Loucy (cell line): ENCODE data around the gene CNTNAP2.

Experiments
- H2AFZ ChIP-seq: fragments of 200-600 bp; sonication (generic); 2 replicates; pipeline ENCODE4 v1.6.0; 2016; ENCODE audit warnings: antibody characterized with exemption, mild to moderate bottlenecking, low read length, moderate library complexity
- H3F3A ChIP-seq: fragments of 200-600 bp; 2 replicates; pipeline ENCODE4 v1.6.0; 2016; ENCODE audit warnings: antibody characterized with exemption, low read depth, mild to moderate bottlenecking
- H3K27me3 ChIP-seq: fragments of 200-600 bp; sonication (generic); 2 replicates; pipeline ENCODE4 v1.6.1; 2014; ENCODE audit warnings: low read length, mild to moderate bottlenecking; ENCODE audit not compliant: insufficient read depth, poor library complexity, severe bottlenecking
- H3K36me3 ChIP-seq: fragments of 200-600 bp; sonication (generic); 2 replicates; pipeline ENCODE4 v1.6.1; 2016; ENCODE audit warnings: low read length; ENCODE audit not compliant: insufficient read depth
- H3K4me1 ChIP-seq: fragments of 200-600 bp; sonication (generic); 2 replicates; pipeline ENCODE4 v1.5.1; 2014; ENCODE audit warnings: low read length, mild to moderate bottlenecking; ENCODE audit not compliant: insufficient read depth, poor library complexity, severe bottlenecking
- H3K4me2 ChIP-seq: fragments of 200-600 bp; sonication (generic); 2 replicates; pipeline ENCODE4 v1.6.0; 2014; ENCODE audit warnings: antibody characterized with exemption, low read length, low read depth, mild to moderate bottlenecking; ENCODE audit not compliant: poor library complexity, severe bottlenecking
- H3K4me3 ChIP-seq: fragments of 200-600 bp; sonication (generic); 2 replicates; pipeline ENCODE4 v1.5.1; 2014; ENCODE audit warnings: low read length, mild to moderate bottlenecking, mixed read lengths; ENCODE audit not compliant: poor library complexity, severe bottlenecking
- H3K79me2 ChIP-seq: fragments of 200-600 bp; sonication (generic); 2 replicates; pipeline ENCODE4 v1.6.1; 2014; ENCODE audit warnings: low read length; ENCODE audit not compliant: insufficient read depth
- H3K9ac ChIP-seq: fragments of 200-600 bp; sonication (generic); 2 replicates; pipeline ENCODE4 v1.6.0; 2014; ENCODE audit warnings: mild to moderate bottlenecking, low read depth, low read length, moderate library complexity; ENCODE audit not compliant: poor library complexity, severe bottlenecking
- H3K9me2 ChIP-seq: fragments of 200-600 bp; sonication (generic); replicated peaks from 2 replicates; pipeline ENCODE4 v1.6.1; 2016; ENCODE audit warnings: low read depth, low read length, mixed read lengths
- H3K9me3 ChIP-seq: fragments of 200-600 bp; sonication (generic); 2 replicates; pipeline ENCODE4 v1.6.1; 2014; ENCODE audit warnings: mild to moderate bottlenecking, antibody characterized with exemption, low read length, low read depth; ENCODE audit not compliant: insufficient read depth
- H4K20me1 ChIP-seq: fragments of 200-600 bp; sonication (generic); 2 replicates; pipeline ENCODE4 v1.6.0; 2014; ENCODE audit warnings: antibody characterized with exemption, low read length, mild to moderate bottlenecking; ENCODE audit not compliant: insufficient read depth, poor library complexity, severe bottlenecking
- CTCF ChIP-seq: fragments of 200-600 bp; sonication (generic); conservative IDR thresholded peaks from 2 replicates; pipeline ENCODE4 v1.5.1; 2014; ENCODE audit warnings: mild to moderate bottlenecking, antibody characterized with exemption, low read length
- EZH2phosphoT487 ChIP-seq: fragments of 200-600 bp; IDR thresholded peaks from 2 replicates; pipeline ENCODE4 v1.6.1; 2018; ENCODE audit warnings: antibody characterized with exemption, mild to moderate bottlenecking, moderate library complexity, borderline replicate concordance

The CNTNAP2 gene

DNA sequence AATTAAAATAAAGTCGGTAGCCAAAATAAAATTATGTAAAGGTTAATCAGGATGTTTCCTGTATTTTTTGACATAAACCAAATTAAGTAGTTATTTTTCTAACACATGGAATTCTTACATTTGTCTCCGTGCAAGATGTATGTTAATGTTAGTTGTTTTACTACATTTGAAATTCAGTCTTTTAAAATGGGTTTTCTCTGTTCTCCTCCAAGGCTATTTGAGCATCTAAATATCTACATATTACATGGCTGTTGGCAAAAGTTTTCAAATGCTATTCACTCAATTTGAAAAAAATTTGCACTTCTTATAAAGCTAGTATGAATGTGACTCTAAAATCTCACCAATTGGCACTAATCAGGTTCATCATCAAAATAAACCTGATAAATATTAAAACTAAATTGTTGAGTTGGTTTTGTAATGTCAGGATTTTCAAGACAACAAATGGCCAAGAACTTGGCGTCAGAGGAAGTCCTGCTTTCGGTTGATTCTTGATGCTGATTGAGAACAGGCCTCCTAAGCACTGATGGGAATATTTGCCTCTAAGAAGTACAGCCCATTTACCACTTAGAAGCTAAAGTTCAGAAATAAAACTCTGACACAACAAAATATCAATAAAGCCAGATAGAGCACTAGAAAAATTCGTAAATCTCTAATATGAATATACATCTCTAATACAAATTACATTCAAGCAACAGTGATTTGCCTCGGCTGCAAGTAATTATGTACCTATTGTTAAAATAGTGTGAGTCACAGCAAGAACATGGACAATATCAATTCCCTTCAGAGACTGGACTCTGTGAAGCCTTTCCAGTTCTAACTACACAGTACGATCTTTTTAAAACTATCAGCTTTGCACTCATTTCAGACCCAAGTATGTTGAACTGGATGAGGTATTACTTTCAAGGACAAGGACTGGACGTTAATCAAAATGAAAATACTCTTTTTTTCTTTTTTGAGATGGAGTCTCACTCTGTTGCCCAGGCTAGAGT is 1740.8 kb downstream of the CNTNAP2 start:
- Histone ChIP-seq H3K4me1 (no peaks in the 10 kb centered on the region), H3K9ac (no peak overlapping the region), H4K20me1 (no peaks in the 10 kb centered on the region), H3K36me3 (no peaks in the 10 kb centered on the region), H3K4me3 (no peak overlapping the region), H3K9me3 (no peaks in the 10 kb centered on the region), H3K4me2 (no peak overlapping the region), H2AFZ (no peak overlapping the region), H3K27me3 (no peaks in the 10 kb centered on the region), H3K9me2 (no peaks in the 10 kb centered on the region), H3K79me2 (no peaks in the 10 kb centered on the region), H3F3A (no peaks in the 10 kb centered on the region)
- TF ChIP-seq CTCF = no peak
- TF ChIP-seq EZH2phosphoT487 = no peak

DNA sequence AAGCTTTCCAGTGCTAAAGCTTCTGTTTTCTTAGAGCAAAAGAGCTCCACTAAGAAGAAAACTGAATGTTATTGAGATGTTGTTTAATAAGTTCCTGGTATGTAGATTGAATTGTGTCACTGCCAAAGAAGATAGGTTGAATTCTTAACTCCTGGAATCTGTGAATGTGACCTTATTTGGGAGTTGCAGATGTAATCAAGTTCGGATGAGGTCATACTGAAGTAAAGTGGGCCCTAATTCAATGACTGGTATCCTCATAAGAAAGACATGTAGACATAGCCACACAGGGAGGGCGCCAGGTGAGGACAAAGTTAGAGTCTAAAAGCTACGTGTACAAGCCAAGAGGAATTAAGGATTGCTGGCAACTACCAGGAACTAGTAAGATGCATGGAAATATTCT is 1741.8 kb downstream of the CNTNAP2 start:
- H3K4me1 ChIP-seq = no peaks in the 10 kb centered on the region
- H2AFZ ChIP-seq = no peak overlapping the region
- H3K36me3 ChIP-seq = no peaks in the 10 kb centered on the region
- H3K9me2 ChIP-seq = no peaks in the 10 kb centered on the region
- H3F3A ChIP-seq = no peaks in the 10 kb centered on the region
- H3K4me3 ChIP-seq = no peak overlapping the region
- H3K27me3 ChIP-seq = no peaks in the 10 kb centered on the region
- no peaks in the 10 kb centered on the region for H3K79me2 ChIP-seq
- no peaks in the 10 kb centered on the region for H4K20me1 ChIP-seq
- no peak overlapping the region for H3K4me2 ChIP-seq
- TF ChIP-seq CTCF = no peak
- TF ChIP-seq EZH2phosphoT487 = no peak
- H3K9ac ChIP-seq = no peak overlapping the region
- no peaks in the 10 kb centered on the region for H3K9me3 ChIP-seq

DNA sequence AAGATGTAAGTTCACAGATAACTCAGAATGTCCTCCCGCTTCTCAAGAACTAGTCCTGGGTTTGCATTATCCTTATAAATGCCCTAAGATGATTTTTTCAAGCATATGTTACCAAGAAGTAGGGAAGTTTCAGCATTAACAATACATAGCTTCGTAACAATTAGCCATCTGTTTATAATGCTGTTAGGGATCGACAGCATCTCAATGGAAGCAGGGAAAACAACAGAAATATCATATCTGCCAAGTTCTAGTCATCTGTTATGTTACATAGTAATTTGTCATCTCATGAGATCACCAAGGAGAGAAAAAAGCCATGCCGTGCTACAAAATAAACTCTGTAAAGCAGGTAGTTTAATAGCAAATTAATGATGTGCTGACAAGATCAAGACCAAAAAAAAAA is 1742.4 kb downstream of the CNTNAP2 start:
- Histone ChIP-seq H3K4me2 (no peak overlapping the region), H3K36me3 (no peaks in the 10 kb centered on the region), H3K79me2 (no peaks in the 10 kb centered on the region), H4K20me1 (no peaks in the 10 kb centered on the region), H3K9ac (no peak overlapping the region), H3K4me1 (no peaks in the 10 kb centered on the region), H3K4me3 (no peak overlapping the region), H3K27me3 (no peaks in the 10 kb centered on the region), H3F3A (no peaks in the 10 kb centered on the region), H3K9me2 (no peaks in the 10 kb centered on the region), H3K9me3 (no peaks in the 10 kb centered on the region), H2AFZ (no peak overlapping the region)
- TF ChIP-seq EZH2phosphoT487 (no peak), CTCF (no peak)
